CD4-positive, alpha-beta T cell treated with Interleukin-6 at 100 ng/mL for 8 hours (primary cell): ENCODE data around the gene RASGRP4.
"Not testable (repeated sequence)": the region's sequence is repeated elsewhere in the genome, so short reads cannot be mapped to it uniquely, and the experiment has no call there.

ENCODE experiments used
- DNase-seq: peaks from one replicate; pipeline ENCODE4 v3.0.0-alpha.2; 2020; ENCODE audit warnings: mixed read lengths, low spot score

Gene RASGRP4, protein sequence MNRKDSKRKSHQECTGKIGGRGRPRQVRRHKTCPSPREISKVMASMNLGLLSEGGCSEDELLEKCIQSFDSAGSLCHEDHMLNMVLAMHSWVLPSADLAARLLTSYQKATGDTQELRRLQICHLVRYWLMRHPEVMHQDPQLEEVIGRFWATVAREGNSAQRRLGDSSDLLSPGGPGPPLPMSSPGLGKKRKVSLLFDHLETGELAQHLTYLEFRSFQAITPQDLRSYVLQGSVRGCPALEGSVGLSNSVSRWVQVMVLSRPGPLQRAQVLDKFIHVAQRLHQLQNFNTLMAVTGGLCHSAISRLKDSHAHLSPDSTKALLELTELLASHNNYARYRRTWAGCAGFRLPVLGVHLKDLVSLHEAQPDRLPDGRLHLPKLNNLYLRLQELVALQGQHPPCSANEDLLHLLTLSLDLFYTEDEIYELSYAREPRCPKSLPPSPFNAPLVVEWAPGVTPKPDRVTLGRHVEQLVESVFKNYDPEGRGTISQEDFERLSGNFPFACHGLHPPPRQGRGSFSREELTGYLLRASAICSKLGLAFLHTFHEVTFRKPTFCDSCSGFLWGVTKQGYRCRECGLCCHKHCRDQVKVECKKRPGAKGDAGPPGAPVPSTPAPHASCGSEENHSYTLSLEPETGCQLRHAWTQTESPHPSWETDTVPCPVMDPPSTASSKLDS

DNA sequence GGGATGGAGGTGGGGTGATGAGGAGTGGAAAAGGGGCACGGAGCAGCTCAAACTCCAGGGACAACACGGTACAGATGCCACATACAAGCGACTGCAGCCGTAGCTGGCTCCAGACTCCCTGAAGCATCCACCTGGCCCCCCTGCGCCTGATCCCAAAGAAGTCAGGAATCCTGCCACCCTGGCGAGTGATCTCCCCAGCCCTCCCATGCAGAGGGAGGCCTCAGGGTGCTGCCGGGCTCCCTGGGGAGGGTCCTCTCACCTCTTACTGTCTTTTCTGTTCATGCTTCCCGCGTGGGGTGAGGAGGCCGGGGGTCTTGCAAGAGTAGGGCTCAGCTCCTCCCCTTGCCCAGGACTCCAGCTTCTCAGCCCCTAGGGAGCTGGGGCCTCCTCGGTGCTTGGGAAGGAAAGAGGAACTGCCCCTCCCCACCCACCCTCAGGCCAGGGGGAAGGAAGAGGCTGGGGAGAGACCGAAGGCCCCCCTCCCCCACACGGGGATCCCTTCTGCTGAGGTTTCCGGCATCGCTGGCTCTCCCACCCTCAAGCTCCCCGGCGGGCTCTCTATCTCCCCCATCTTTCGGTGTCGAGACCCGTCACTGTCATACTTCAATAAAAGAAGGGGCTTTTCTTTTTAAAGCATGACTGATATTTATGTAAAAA, at the start of gene RASGRP4:
Gene RASGRP4, minus strand, starts transcription at position 410 of the 657 bp plus-strand sequence. Its CDS starts 128 bp downstream, at position 282.
- peak; percentile 24 for DNase-seq

GRCh38 chr19:38475176-38475575, 49.2 kb upstream of the RASGRP4 start:
- DNase-seq = no peak

GRCh38 chr19:38473201-38473600, 47.2 kb upstream of the RASGRP4 start:
- no peak for DNase-seq

DNA sequence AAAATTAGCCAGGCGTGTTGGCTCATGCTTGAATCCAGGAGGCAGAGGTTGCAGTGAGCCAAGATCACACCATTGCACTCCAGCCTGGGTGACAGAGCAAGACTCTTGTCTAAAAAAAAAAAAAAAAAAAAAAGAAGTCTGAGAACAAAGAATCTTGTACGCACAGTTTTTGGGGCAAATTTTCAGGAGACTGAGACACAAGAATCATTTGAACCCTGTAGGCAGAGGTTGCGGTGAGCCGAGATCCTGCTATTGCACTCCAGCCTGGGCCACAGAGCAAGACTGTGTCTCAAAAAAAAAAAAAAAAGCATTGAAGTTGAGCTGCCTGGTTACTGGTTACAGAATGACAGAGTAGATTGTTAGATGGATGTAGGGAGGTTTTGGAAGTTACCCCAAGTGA, 46.7 kb upstream of the RASGRP4 start:
- DNase-seq = not testable (repeated sequence)

- no peak for DNase-seq
These were observed 44.9 kb upstream of the RASGRP4 start for GRCh38 chr19:38470788-38471480.

GRCh38 chr19:38469151-38469550, 43.1 kb upstream of the RASGRP4 start:
- DNase-seq = no peak

DNA sequence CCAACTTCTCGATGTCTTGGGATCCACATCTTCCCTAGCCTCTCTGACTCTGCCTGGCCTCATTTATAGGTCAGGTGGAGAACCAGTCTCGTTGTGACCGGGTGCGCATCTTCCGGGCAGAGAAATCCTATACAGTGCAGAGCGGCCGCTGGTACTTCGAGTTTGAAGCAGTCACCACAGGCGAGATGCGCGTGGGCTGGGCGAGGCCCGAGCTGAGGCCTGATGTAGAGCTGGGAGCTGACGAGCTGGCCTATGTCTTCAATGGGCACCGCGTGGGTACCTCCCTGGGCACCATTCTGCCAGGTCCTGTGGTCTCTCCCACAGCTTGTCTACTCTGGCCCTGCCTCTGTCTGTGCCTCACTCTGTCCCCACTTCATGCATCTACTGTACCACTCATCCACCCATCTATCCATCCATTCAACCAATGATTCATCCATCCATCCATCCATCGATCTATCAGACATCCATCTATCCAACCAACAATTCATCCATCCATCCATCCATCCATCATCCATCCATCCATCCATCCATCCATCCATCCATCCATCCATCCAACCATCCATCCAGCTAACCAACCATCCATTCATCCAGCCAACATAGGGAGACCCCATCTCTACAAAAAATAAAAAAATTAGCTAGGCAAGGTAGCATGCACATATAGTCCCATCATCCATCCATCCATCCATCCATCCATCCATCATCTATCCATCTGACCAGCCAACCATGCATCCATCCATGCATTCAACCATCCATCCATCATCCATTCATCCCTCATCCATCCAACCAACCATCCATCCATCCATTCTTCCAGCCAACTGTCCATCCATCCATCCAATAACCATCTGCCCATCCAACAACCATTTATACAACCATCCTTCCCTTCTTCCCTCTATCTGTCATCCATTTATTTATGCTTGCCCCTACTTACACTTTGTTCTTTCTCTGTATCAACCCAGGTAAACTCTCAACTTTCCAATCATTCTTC, 41.8 kb upstream of the RASGRP4 start:
- DNase-seq = no peak

GRCh38 chr19:38466050-38466449, 40.0 kb upstream of the RASGRP4 start:
- no peak for DNase-seq

DNA sequence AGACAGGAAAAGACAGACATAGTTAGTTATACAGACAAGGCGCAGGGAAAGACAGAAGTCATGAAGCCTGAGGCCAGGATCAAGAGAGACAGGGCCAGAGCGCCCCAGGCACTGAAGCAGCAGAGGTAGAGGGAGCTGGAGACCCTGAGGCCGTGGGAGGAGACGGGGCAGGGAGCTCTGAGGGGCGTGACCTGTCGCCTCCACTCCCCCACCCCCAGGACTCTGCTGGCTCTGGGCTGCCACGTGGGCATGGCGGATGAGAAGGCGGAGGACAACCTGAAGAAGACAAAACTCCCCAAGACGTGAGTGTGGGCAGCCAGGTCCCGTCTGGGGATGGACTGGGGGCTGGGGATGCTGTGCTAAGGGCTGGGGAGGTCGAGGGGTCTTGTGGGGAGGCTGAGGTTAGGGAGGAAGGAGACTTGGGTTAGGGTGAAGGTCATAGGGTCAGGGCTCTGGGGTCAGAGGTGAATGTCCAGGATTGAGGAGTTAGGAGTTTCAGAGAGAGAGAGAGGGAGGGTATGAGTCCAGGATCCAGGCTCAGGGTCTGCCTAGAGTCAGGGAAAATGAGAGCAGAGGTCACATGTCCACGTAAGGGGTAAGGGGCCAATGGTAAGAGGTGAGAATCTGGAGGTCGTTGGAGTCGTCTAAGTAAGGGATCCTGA, 38.5 kb upstream of the RASGRP4 start:
- DNase-seq = no peak

DNA sequence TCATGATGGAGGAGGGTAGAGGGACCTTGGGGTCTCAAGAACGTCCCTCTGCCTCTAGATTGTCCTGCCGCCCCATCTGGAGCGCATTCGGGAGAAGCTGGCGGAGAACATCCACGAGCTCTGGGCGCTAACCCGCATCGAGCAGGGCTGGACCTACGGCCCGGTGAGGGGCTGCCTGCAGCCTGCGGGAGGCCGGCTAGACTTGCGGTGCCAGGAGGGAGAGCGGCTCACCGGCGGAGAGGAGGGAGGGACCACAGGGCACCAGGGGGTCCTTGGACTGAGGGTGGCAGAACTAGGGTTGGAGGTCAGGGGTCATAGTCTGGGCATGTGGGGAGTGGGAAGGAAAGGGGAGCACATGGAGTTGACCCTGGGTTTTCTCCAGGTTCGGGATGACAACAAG, 37.3 kb upstream of the RASGRP4 start:
- DNase-seq = no peak

DNA sequence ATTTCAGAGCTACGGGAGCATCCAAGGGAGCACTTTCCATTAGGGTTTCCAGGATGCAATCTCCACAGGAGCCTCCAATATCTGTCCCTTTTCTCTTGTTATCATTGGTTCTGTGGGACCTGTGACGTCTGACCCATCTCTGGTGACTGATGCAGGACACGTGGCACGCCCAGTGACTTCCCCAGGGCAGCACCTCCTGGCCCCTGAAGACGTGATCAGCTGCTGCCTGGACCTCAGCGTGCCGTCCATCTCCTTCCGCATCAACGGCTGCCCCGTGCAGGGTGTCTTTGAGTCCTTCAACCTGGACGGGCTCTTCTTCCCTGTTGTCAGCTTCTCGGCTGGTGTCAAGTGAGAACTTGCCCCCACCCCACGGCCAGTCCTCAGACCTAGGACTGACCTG, 33.0 kb upstream of the RASGRP4 start:
- no peak for DNase-seq

DNA sequence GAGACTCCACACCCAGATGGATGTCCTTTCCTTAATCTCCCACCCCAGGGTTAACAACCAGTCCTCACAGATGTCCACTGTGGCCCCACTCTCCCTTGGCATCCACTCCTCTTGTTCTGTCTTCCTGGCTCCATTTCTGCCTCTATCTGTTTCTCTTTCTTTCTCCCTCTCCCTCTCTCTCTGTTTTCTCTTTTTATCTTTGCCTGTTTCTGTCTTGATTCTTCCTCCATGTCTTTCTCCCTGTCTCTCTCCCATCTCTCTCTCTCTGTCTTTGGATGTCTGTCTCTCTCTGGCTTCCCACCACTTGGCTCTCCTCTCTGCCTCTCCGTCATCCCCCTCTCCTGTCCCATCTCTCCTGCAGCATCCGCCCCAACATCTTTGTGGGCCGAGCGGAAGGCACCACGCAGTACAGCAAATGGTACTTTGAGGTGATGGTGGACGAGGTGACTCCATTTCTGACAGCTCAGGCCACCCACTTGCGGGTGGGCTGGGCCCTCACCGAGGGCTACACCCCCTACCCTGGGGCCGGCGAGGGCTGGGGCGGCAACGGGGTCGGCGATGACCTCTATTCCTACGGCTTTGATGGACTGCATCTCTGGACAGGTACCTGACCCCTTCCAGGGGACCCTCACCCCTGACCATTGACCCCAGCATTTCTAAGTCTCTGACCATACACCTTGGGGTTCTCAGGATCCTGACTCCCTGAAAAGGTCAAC, 31.8 kb upstream of the RASGRP4 start:
- DNase-seq = no peak

DNA sequence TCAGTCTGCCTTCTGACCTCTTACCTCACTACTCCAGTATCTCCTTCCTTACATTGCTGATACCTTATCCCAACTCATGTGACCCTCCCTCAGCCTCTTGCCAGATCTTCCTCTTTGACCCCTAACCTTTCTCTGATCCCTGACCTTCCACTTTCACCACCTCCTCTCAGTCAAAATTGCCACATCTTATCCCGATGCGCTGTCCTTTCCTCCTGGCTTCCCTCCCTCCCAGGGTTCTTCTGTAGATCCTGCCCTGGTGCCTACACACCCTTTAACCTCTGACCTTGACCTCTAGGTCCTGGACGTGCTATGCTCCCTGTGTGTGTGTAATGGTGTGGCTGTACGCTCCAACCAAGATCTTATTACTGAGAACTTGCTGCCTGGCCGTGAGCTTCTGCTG, 31.2 kb upstream of the RASGRP4 start:
- no peak for DNase-seq

- no peak for DNase-seq
These were observed 29.0 kb upstream of the RASGRP4 start for GRCh38 chr19:38455031-38455430.

DNA sequence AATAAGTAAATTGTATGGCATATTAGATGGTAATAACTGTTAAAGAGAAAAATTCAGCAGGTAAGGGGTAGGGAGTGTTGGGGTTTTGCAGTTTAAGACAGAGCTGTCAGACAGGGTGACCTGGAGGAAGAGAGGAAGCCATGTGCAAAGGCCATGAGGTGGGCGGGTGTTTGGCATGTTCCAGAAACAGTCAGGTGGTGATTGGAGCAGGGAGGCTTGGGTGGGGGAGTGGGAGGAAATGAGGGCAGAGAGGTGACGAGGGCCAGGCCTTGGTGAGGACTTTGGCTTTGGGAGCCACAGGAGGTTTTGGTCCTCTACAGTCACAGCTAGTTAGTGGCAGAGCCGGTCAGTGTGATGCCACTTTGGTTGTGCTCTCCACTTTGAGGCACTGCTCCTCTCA, 27.6 kb upstream of the RASGRP4 start:
- DNase-seq = no peak

DNA sequence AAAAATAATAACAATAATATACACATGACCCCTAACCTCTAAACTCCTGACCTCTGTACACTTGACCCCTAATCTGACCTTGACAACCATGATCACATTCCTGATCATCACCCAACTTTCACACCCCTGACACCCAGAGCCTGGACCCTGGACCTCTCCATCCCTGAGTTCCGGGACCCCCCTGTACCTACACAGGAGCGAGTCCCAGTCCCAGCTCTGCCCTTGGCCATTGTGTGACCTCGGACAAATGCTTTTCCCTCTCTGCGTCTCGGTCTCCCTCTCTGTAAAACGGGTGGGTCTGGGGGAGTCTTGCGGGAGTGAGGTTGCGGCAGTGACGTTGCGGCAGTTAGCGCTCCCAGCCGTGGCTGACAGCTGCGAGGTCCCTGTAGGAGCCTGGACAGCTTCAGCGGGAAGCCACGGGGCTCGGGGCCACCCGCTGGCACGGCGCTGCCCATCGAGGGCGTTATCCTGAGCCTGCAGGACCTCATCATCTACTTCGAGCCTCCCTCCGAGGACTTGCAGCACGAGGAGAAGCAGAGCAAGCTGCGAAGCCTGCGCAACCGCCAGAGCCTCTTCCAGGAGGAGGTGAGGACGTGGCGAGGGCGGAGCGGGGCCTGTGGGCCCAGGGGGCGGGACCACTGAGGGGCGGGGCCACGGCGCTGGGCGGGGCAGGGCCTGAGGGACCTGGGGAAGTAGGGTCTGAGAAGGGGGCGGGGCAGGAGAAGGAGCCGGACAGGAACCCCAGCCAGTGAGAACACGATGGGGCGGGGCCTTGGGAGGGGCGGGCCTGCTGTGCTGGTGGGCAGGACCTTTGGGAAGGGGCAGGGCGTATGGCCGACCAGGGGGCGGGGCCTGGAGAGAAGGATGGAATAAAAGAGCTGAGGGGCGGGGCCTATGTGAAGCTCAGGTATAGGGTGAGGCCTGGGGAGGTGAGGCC, 26.7 kb upstream of the RASGRP4 start:
- no peak for DNase-seq

DNA sequence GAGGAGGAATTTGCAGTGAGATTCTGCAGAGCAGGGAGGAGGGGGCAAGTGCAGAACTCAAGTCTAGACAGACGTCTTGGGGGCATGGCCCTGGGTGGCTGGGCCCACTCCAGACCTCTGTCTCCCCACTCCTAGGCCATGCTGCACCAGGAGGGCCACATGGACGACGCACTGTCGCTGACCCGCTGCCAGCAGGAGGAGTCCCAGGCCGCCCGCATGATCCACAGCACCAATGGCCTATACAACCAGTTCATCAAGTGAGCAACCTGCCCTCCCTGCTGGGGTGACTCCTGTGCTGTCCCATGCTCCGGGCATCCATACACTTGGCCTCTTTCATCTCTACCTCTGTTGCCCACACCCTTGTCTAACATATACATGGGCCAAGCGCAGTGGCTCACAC, 25.6 kb upstream of the RASGRP4 start:
- DNase-seq = no peak

DNA sequence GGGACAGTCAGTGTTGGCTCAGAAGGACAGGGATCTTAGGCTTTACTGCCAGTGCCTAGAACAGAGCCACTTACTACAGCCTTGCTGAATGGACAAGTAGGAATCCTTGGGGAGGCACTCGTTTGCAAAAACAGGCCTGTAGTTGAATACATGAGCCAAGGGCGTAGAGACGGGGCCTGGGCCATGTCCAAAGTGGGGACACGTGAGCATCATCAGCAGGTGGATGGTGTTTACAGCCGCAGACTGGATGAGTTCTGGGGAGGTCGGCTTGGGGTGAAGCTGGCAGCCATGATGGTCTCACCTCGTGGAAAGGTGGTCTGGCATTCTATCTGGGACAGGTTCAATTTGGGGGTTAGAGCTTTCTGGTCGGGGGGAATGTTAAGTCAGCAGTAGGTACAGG, 25.0 kb upstream of the RASGRP4 start:
- no peak for DNase-seq

DNA sequence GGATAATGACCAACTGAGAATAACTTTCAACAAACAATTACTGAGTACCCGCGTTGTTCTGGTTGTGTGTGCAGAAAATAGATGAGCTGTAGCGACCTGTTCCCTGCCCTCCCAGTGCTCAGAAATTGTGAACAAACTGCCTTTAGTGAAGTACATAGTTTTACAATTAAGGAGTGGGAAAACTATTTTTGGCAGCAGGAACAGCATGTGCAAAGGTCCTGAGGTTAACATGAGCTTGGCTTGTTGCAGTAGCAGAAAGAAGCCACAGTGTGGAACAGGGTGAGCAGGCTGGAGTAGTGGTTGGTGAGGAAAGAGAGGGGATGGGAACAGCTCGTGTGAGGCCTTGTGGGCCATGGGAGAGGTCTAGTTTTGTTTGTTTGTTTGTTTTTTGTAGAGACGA, 23.5 kb upstream of the RASGRP4 start:
- DNase-seq = no peak
